SK-N-SH (cell line): ENCODE measurements around the gene PDS5B.

Experiments
- GABPA ChIP-seq: IDR thresholded peaks from 2 replicates; pipeline ENCODE4 v1.4.0; 2012; ENCODE audit warnings: low read depth, mild to moderate bottlenecking
- NFIC ChIP-seq: IDR thresholded peaks from 2 replicates; pipeline ENCODE4 v1.4.0; 2012; ENCODE audit warnings: borderline replicate concordance
- POLR2AphosphoS5 ChIP-seq: IDR thresholded peaks from 2 replicates; pipeline ENCODE4 v1.6.1; 2012; ENCODE audit warnings: low read depth, low read length
- RFX5 ChIP-seq: IDR thresholded peaks from 2 replicates; pipeline ENCODE4 v1.6.1; 2012; ENCODE audit warnings: mild to moderate bottlenecking, improper control_type of control experiment, low read length
- TF ChIP-seq, protein P1 (sequence below): fragments of 200-600 bp; sonication (generic); IDR thresholded peaks from 2 replicates; pipeline ENCODE4 v1.6.1; 2017; ENCODE audit warnings: antibody characterized with exemption, mild to moderate bottlenecking, moderate library complexity
- TF ChIP-seq, protein P2 (sequence below): IDR thresholded peaks from 2 replicates; pipeline ENCODE4 v1.4.0; 2012; ENCODE audit warnings: low read depth, borderline replicate concordance
- TF ChIP-seq, protein P3 (sequence below): IDR thresholded peaks from 2 replicates; pipeline ENCODE4 v1.4.0; 2012; ENCODE audit warnings: low read depth

DNA sequence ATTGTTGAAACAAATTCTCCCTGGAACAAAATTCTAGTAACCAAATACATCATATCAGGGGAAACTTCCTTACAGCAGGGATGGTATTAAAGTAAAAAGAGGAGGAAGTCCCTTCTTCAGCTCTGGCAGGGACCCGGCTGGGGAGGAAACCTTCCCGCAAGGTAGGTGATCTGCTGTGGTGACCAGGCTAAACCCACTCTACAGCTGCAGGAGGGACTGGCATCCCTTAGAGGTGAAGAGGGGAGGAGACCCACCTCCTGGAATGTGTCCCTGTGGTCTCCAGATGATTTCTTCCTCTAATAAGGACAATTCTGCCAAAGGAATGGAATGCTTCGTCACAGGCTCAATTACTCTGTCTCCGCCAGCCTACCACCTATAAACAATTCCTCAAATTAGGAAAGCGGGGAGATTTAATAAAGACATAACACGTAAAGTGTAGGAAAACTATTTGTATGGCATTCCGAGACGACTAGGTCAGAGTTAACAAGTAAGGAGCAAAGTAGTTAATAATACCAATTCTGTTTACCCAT lies 637 bp upstream of the PDS5B start:
- no peak for TF ChIP-seq RFX5
- TF ChIP-seq, protein P1, sequence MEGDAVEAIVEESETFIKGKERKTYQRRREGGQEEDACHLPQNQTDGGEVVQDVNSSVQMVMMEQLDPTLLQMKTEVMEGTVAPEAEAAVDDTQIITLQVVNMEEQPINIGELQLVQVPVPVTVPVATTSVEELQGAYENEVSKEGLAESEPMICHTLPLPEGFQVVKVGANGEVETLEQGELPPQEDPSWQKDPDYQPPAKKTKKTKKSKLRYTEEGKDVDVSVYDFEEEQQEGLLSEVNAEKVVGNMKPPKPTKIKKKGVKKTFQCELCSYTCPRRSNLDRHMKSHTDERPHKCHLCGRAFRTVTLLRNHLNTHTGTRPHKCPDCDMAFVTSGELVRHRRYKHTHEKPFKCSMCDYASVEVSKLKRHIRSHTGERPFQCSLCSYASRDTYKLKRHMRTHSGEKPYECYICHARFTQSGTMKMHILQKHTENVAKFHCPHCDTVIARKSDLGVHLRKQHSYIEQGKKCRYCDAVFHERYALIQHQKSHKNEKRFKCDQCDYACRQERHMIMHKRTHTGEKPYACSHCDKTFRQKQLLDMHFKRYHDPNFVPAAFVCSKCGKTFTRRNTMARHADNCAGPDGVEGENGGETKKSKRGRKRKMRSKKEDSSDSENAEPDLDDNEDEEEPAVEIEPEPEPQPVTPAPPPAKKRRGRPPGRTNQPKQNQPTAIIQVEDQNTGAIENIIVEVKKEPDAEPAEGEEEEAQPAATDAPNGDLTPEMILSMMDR = no peak
- no peak for TF ChIP-seq NFIC
- no peak for TF ChIP-seq POLR2AphosphoS5
- TF ChIP-seq, protein P2, sequence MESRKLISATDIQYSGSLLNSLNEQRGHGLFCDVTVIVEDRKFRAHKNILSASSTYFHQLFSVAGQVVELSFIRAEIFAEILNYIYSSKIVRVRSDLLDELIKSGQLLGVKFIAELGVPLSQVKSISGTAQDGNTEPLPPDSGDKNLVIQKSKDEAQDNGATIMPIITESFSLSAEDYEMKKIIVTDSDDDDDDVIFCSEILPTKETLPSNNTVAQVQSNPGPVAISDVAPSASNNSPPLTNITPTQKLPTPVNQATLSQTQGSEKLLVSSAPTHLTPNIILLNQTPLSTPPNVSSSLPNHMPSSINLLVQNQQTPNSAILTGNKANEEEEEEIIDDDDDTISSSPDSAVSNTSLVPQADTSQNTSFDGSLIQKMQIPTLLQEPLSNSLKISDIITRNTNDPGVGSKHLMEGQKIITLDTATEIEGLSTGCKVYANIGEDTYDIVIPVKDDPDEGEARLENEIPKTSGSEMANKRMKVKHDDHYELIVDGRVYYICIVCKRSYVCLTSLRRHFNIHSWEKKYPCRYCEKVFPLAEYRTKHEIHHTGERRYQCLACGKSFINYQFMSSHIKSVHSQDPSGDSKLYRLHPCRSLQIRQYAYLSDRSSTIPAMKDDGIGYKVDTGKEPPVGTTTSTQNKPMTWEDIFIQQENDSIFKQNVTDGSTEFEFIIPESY = no peak
- TF ChIP-seq GABPA = no peak
- TF ChIP-seq, protein P3, sequence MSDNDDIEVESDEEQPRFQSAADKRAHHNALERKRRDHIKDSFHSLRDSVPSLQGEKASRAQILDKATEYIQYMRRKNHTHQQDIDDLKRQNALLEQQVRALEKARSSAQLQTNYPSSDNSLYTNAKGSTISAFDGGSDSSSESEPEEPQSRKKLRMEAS = no peak
